Stimulated activated CD8-positive, alpha-beta memory T cell treated with anti-CD3 and anti-CD28 coated beads, Interleukin-4, amount 100 ng/mL, for 48 hours (primary cell): ENCODE measurements around the gene MSL3B.
A peak's percentile ranks its signal among the peaks of the same experiment; 100 is the strongest.

Source experiments
- DNase-seq: peaks from one replicate; pipeline ENCODE4 v3.0.0-alpha.2; 2020

MSL3B gene

DNA sequence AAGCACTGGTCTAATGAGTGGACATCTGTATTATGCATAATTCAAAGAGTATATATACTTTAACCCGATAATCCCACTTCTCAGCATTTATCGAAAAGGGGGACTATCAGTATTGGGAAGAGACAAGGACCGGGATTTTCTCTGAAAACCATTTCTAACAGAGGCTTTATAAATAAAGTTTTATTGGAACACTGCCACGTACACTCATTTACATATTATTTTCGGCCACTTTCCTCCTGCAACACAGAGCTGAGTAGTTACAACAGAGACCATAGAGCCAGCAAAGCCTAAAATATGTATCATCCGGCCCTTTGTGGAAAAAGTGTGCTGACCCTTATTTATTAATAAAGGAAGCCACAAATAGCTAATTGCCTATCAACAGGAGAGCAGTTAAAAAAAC, 17.0 kb downstream of the MSL3B start:
- no peak for DNase-seq

- DNase-seq = no peak
Observed at GRCh38 chr2:233850745-233851144, 17.4 kb downstream of the MSL3B start.

DNA sequence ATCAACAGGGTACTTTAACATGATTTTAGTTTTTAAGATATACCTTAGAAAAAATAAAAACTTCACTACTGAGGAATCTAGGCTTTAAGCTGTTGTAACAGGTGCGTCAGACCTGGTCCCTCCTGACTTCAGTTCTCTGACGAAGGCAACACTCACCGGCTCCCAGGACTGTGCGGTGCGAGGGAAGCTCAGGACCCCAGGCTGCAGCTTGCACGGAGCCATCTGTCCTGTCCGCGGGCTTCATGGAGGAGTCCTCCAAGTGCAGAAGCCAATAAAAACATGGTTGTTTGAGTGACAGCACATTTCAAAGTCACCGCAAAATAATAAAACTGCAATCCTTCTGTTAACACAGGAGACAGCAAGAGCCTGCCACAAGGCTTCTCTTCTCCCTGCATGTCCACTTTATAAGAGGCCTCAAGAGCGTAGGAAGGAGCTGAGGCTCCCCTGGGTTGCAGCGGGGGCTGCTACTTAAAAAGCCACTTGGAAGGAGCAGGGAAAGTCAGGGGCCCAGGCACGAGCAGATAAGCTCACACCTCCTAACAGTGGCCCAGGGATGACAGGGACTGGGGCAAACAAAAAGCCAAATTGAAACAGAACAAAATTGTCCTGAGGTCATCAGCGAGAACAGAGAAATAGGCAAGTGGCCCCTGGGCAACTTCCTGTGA, 18.4 kb downstream of the MSL3B start:
- DNase-seq = no peak

- DNase-seq = no peak
Observed at GRCh38 chr2:233848276-233848675, 19.9 kb downstream of the MSL3B start.

DNA sequence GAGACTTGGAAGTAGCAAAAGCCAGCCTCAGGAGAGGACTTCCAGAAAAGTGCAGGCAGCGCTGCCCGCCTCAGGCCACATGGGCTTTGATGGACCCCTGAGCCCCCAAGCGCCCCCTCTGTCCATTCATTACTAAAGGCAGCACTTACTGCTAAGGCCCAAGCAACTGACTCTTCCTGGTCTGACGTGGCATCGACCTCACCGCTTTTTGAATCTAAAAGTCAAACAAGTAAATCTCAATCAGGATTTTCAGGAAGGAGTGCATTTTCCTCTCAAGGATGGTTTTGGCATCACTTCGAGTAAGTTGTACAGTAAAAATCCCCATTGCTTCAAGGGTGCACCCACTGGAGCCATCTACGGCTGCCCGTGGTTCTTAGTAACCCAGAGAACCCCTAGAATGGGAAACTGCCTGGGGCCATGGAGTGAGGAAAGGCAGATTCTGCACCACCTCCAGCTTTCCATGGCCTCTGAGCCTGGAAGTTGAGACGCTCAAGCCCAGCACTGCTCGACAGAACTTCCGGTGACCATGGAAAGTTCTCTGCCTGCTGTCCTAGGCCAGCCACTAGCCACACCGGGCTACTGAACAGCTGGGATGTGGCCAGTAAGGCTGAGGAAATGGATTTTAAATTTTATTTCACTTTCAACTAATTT, 20.8 kb downstream of the MSL3B start:
- no peak for DNase-seq

DNA sequence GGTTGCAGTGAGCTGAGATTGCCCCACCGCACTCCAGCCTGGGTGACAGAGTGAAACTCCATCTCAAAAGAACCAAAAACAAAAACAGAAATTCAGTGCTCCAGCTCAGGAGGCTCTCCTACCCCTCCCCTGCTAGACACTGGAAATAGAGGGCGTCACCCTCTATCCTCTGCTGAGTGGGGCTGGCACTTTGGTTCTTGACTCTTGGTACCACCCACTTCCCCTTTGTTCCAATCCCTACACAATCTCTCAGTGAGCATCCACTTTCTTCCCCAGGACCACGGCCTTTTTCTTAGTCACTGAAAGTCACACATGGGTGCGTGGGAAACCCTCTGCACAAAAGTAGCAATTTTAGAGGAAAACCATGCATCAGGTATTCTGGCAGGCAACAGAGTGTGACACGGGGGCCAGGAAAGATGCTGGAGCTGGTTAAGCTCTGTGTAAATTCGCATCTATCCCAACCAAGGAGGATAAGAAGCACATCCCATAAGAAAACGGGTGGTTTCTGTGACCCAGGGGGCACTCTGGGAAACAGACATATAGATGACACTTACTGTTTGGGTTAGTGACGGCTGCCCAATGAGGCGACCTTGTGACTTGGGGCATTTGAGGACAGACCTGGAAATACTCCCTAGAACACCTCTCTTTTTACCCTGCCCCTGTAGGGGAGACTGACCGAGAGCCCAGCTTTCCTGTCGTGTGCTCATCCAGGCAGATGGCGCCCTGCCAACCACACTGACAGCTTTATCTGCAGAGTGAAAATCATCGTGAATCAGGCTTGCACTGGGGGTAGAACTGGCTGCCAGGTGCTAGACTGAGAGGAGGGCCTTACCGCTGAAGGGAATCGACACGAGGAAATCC, 21.6 kb downstream of the MSL3B start:
- no peak for DNase-seq

DNA sequence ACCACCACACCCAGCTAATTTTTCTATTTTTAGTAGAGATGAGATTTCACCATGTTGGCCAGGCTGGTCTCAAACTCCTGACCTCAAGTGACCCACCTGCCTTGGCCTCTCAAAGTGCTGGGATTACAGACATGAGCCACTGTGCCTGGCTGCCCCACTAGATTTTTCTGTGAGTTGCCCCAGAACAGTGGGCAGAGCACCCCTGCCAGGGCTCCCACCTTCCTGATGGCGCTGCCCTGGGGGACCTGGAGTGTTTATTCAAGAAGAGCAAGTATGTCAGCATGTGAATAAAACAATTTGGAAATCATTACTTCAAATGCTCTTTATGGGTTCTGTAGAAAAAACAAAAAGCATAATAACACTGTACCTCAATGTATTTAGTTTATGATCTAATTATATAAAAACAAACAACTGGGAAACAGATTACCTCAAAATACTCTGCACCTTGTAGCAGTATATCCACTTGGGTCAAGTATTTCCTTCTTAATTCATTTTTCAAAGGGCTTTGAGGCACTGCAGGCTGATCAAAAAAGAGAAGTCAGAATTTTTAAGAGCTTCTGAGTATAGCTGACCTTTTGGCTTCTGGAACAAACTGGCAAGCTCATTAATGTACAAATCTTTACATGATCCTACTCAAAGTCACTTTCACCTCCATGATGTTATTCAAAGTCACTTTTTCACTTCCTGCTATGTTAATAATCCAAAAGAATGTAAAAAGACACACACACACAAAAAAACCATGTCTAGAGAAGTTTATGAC, 22.7 kb downstream of the MSL3B start:
- no peak for DNase-seq

- DNase-seq = no peak
Observed at GRCh38 chr2:233844836-233845235, 23.4 kb downstream of the MSL3B start.

DNA sequence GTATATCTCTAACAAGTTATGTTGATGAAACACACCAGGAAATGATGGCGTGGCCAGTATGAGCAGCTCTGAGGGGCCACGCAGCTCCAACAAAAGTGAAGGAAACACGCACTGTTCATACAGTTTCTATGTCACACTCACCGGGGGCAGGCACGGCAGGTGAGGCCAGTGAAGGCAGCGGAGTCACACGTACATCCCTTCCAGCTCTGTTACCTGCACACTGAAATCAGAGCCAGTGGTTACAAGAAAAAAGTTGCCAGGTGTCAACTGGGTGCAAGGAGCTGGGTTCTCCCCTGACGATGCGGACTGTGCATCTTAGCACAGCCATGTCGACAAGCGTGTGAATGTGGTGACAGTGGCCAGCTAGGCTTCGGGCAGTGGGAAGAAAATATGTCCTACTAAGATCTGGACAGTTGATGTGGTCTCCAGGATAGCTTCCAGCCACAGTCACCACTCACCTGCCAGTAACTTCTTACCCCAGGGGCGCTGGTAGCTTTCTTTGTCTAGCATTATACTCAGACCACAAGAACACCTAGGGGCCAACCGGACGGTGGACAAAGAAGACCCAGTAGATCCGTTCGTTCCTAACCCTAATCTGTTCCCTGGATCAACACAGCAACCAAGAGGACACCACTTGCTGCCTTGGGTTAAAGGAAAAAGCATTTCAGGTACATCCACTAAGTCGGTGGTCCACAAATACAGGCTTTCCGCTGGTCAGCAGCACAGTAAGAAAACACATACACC, 23.9 kb downstream of the MSL3B start:
- DNase-seq = no peak

GRCh38 chr2:233841183-233841582, 27.0 kb downstream of the MSL3B start:
- peak; percentile 18 for DNase-seq

GRCh38 chr2:233840520-233840919, 27.7 kb downstream of the MSL3B start:
- DNase-seq = no peak

- peak; percentile 14 for DNase-seq
Observed at GRCh38 chr2:233839447-233839820, 28.8 kb downstream of the MSL3B start.

GRCh38 chr2:233838726-233839446, 29.3 kb downstream of the MSL3B start:
- DNase-seq = peak; percentile 14

DNA sequence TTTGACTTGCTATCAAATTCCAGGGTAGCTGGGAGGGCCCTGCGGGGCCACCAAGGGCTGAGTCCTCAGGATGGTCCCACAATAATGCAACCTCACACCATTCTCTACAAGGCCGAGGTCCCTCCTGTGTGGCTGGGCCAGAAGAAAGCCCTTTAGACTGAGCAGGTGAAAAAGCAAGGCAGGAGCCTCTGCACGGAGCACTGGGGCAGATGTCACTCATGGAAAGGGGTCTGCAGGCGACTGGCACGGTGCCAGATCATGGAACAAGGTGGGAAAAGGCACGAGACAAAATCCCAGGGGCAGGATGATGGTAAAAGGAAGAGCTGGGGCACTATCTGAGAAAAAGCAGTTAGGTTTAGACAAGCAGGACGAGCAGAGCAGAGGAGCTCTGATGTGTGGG, 29.9 kb downstream of the MSL3B start:
- DNase-seq = peak; percentile 3

- DNase-seq = peak; percentile 21
Observed at GRCh38 chr2:233837694-233838229, 30.4 kb downstream of the MSL3B start.

DNA sequence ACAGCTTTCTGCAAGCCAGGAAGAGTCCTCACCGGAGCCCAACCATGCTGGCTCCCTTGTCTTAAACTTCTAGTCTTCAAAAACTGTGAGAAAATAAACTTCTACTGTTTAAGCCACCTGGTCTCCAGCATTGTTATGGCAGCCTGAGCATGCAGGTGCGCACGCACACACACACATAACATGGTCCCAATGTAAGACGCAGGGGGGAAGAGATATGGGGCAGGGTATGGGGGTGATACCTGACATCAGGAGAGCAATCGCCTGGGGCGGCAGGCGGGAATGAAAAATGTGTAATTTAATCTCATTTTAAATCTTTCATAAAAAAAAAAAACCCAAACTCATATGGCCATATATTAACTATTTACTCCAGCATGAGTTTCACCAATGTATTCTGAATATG, 31.8 kb downstream of the MSL3B start:
- DNase-seq = peak; percentile 14

GRCh38 chr2:233835230-233836186, 32.7 kb downstream of the MSL3B start:
- DNase-seq = peak; percentile 23

GRCh38 chr2:233833345-233833744, 34.8 kb downstream of the MSL3B start:
- peak; percentile 21 for DNase-seq

- peak; percentile 32 for DNase-seq
Observed at GRCh38 chr2:233832869-233833311, 35.3 kb downstream of the MSL3B start.

- no peak for DNase-seq
Observed at GRCh38 chr2:233832414-233832813, 35.8 kb downstream of the MSL3B start.
